ENCODE results near the gene TTC39C. TPM values are rescaled to one million over a fixed set of nuclear protein-coding genes. Genes with fewer than 3 reads are reported as not detected.
A peak's percentile ranks its signal among the peaks of the same experiment; 100 is the strongest.

Gene TTC39C
- total and polyA plus RNA-seq, 2 experiments from 2014 or later, result 69.4 to 136 TPM

- Histone ChIP-seq H3F3A (replicated peaks; ENCODE audit: low read depth) (peaks cover 9% of the 10 kb centered on the region), H2AFZ (no peak overlapping the region), H3K9me2 (ENCODE audit: insufficient read depth) (no peaks in the 10 kb centered on the region), H3K4me3 (no peak overlapping the region), H3K27me3 (ENCODE audit: insufficient read depth) (no peaks in the 10 kb centered on the region), H3K4me2 (no peak overlapping the region), H3K27ac (ENCODE audit: low read depth) (peak overlapping the region; percentile 76; the same call in 1 of the 2 replicates), H3K36me3 (ENCODE audit: insufficient read depth) (peaks cover 24% of the 10 kb centered on the region), H4K20me1 (replicated peaks; ENCODE audit: insufficient read depth) (peaks cover 6% of the 10 kb centered on the region), H3K4me1 (ENCODE audit: insufficient read depth) (no peaks in the 10 kb centered on the region; the same call in 1 of the 2 replicates), H3K79me2 (replicated peaks; ENCODE audit: insufficient read depth) (peaks cover 17% of the 10 kb centered on the region; the same call in 1 of the 2 replicates)
- Mint-ChIP-seq H3K9me3 (no peaks in the 10 kb centered on the region), H3K4me3 (no peak overlapping the region), H3K27me3 (ENCODE audit: insufficient read depth, low read depth, poor library complexity) (peaks cover 1% of the 10 kb centered on the region), H3K36me3 (ENCODE audit: low read depth) (no peaks in the 10 kb centered on the region; the same call in 2 of the 3 replicates), H3K27ac (no peak overlapping the region), H3K4me1 (peaks cover 6% of the 10 kb centered on the region; the same call in 2 of the 3 replicates)
- ATAC-seq (peak; percentile 38; the same call in 1 of the 3 replicates), DNase-seq (ENCODE audit: low spot score) (no peak)
- no peak for TF ChIP-seq CREB1 (CRISPR knock-in tag; IDR thresholded peaks at IDR 0.05; ENCODE audit: low read depth)
- TF ChIP-seq, protein P1, sequence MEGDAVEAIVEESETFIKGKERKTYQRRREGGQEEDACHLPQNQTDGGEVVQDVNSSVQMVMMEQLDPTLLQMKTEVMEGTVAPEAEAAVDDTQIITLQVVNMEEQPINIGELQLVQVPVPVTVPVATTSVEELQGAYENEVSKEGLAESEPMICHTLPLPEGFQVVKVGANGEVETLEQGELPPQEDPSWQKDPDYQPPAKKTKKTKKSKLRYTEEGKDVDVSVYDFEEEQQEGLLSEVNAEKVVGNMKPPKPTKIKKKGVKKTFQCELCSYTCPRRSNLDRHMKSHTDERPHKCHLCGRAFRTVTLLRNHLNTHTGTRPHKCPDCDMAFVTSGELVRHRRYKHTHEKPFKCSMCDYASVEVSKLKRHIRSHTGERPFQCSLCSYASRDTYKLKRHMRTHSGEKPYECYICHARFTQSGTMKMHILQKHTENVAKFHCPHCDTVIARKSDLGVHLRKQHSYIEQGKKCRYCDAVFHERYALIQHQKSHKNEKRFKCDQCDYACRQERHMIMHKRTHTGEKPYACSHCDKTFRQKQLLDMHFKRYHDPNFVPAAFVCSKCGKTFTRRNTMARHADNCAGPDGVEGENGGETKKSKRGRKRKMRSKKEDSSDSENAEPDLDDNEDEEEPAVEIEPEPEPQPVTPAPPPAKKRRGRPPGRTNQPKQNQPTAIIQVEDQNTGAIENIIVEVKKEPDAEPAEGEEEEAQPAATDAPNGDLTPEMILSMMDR (conservative IDR thresholded peaks at IDR 0.05; ENCODE audit: low read depth in 2 of 2), result peak in 1 of 2 experiments; percentile 21; a peak in 1 of 4 replicates
Observed at GRCh38 chr18:24111936-24112335, 97.4 kb downstream of the TTC39C start.

- DNase-seq (ENCODE audit: low spot score) (no peak), ATAC-seq (no peak)
- Histone ChIP-seq H3K4me2 (no peak overlapping the region), H3F3A (replicated peaks; ENCODE audit: low read depth) (peaks cover 9% of the 10 kb centered on the region), H3K9me2 (ENCODE audit: insufficient read depth) (no peaks in the 10 kb centered on the region), H3K36me3 (ENCODE audit: insufficient read depth) (peaks cover 26% of the 10 kb centered on the region), H3K27ac (ENCODE audit: low read depth) (peak overlapping the region; percentile 76; the same call in 1 of the 2 replicates), H3K27me3 (ENCODE audit: insufficient read depth) (no peaks in the 10 kb centered on the region), H2AFZ (no peak overlapping the region), H3K4me3 (no peak overlapping the region), H4K20me1 (replicated peaks; ENCODE audit: insufficient read depth) (peaks cover under 1% of the 10 kb centered on the region), H3K4me1 (ENCODE audit: insufficient read depth) (no peaks in the 10 kb centered on the region; the same call in 1 of the 2 replicates), H3K79me2 (replicated peaks; ENCODE audit: insufficient read depth) (peaks cover 17% of the 10 kb centered on the region; the same call in 1 of the 2 replicates)
- Mint-ChIP-seq H3K27ac (no peak overlapping the region), H3K4me1 (peaks cover 6% of the 10 kb centered on the region; the same call in 2 of the 3 replicates), H3K27me3 (ENCODE audit: insufficient read depth, low read depth, poor library complexity) (peaks cover 1% of the 10 kb centered on the region), H3K4me3 (no peak overlapping the region), H3K36me3 (ENCODE audit: low read depth) (no peaks in the 10 kb centered on the region), H3K9me3 (no peaks in the 10 kb centered on the region)
- TF ChIP-seq ZNF331 (CRISPR knock-in tag; IDR thresholded peaks at IDR 0.05; ENCODE audit: low read depth) (no peak), EZH2phosphoT487 (IDR thresholded peaks at IDR 0.05; ENCODE audit: unreplicated experiment) (no peak)
- TF ChIP-seq, protein P2, sequence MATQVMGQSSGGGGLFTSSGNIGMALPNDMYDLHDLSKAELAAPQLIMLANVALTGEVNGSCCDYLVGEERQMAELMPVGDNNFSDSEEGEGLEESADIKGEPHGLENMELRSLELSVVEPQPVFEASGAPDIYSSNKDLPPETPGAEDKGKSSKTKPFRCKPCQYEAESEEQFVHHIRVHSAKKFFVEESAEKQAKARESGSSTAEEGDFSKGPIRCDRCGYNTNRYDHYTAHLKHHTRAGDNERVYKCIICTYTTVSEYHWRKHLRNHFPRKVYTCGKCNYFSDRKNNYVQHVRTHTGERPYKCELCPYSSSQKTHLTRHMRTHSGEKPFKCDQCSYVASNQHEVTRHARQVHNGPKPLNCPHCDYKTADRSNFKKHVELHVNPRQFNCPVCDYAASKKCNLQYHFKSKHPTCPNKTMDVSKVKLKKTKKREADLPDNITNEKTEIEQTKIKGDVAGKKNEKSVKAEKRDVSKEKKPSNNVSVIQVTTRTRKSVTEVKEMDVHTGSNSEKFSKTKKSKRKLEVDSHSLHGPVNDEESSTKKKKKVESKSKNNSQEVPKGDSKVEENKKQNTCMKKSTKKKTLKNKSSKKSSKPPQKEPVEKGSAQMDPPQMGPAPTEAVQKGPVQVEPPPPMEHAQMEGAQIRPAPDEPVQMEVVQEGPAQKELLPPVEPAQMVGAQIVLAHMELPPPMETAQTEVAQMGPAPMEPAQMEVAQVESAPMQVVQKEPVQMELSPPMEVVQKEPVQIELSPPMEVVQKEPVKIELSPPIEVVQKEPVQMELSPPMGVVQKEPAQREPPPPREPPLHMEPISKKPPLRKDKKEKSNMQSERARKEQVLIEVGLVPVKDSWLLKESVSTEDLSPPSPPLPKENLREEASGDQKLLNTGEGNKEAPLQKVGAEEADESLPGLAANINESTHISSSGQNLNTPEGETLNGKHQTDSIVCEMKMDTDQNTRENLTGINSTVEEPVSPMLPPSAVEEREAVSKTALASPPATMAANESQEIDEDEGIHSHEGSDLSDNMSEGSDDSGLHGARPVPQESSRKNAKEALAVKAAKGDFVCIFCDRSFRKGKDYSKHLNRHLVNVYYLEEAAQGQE (IDR thresholded peaks at IDR 0.05; ENCODE audit: unreplicated experiment), result no peak
Observed at GRCh38 chr18:24112464-24112863, 97.9 kb downstream of the TTC39C start.

Data from GM23338 (cell line).